Suprapubic skin (tissue), 4 donors: ENCODE data around the gene MPP3.

Experiments used
- EP300 ChIP-seq: sonication (generic); formaldehyde crosslinking; IDR thresholded peaks from one replicate; pipeline ENCODE4 v1.6.1; 2017; ENCODE audit warnings: antibody characterized with exemption
- POLR2A ChIP-seq, 2 donors: fragments of 450-650 bp; IDR thresholded peaks; one replicate each; pipeline ENCODE4 v1.6.1; 2017; ENCODE audit warnings: antibody characterized with exemption in 2 of 2, mild to moderate bottlenecking in 2 of 2, moderate library complexity in 2 of 2
- POLR2AphosphoS5 ChIP-seq, 3 donors: sonication (generic); formaldehyde crosslinking; IDR thresholded peaks; one replicate each; pipeline ENCODE4 v1.6.1; 2017; ENCODE audit warnings: antibody characterized with exemption in 3 of 3
- TF ChIP-seq, protein P1 (sequence below), 2 donors: fragments of 200-600 bp in 1 of 2; fragments of 450-650 bp in 1 of 2; sonication (generic) in 1 of 2; IDR thresholded peaks; one replicate each; pipeline ENCODE4 v1.5.1; 2016 to 2019; ENCODE audit warnings: antibody characterized with exemption in 2 of 2, mild to moderate bottlenecking in 1 of 2, moderate library complexity in 1 of 2

DNA sequence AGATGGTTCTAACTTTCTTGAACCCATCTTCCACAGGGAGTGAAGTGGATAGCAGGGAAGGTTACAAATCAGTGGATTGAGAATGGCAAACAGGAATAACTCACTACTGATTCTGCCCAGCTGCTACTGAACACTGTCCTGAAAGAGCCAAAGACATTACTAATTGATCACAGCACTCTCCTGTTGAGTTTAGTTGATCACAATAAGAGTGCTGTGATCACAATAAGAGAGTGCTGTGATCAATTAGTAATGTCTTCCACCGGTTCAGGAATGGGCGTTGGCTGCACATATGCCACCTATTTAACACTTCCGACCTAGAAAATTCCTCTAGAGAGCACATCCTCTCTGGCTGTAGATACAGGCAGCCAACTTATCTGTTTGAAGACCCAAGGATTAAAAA lies 41.4 kb downstream of the MPP3 start:
- TF ChIP-seq POLR2A (IDR thresholded peaks at IDR 0.05) (no peak), EP300 (no peak), POLR2AphosphoS5 (IDR thresholded peaks at IDR 0.05) (no peak)
- TF ChIP-seq, protein P1, sequence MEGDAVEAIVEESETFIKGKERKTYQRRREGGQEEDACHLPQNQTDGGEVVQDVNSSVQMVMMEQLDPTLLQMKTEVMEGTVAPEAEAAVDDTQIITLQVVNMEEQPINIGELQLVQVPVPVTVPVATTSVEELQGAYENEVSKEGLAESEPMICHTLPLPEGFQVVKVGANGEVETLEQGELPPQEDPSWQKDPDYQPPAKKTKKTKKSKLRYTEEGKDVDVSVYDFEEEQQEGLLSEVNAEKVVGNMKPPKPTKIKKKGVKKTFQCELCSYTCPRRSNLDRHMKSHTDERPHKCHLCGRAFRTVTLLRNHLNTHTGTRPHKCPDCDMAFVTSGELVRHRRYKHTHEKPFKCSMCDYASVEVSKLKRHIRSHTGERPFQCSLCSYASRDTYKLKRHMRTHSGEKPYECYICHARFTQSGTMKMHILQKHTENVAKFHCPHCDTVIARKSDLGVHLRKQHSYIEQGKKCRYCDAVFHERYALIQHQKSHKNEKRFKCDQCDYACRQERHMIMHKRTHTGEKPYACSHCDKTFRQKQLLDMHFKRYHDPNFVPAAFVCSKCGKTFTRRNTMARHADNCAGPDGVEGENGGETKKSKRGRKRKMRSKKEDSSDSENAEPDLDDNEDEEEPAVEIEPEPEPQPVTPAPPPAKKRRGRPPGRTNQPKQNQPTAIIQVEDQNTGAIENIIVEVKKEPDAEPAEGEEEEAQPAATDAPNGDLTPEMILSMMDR (IDR thresholded peaks at IDR 0.05): no peak
